ENCODE data around the gene TFAP2E. TPM values are rescaled to one million over a fixed set of nuclear protein-coding genes. Genes with fewer than 3 reads are reported as not detected.

Gene TFAP2E
- not detected for total RNA-seq (ENCODE audit: insufficient read depth, low replicate concordance)

- DNase-seq (ENCODE audit: low spot score) = peak; percentile 32
Measured at GRCh38 chr1:35573198-35574124, at the start of gene TFAP2E. Gene TFAP2E, plus strand, starts transcription at chr1:35573314. Its CDS starts 264 bp downstream, at chr1:35573578.

GRCh38 chr1:35524106-35524505 lies 49.0 kb upstream of the TFAP2E start:
- peak; percentile 37 for DNase-seq (ENCODE audit: low spot score)

GRCh38 chr1:35530168-35530567 lies 42.9 kb upstream of the TFAP2E start:
- DNase-seq (ENCODE audit: low spot score) = no peak

GRCh38 chr1:35530946-35531345 lies 42.2 kb upstream of the TFAP2E start:
- DNase-seq (ENCODE audit: low spot score) = no peak

- no peak for DNase-seq (ENCODE audit: low spot score)
Measured at GRCh38 chr1:35531368-35531767, 41.7 kb upstream of the TFAP2E start.

- no peak for DNase-seq (ENCODE audit: low spot score)
Measured at GRCh38 chr1:35532497-35533223, 40.5 kb upstream of the TFAP2E start.

GRCh38 chr1:35533586-35533985 lies 39.5 kb upstream of the TFAP2E start:
- no peak for DNase-seq (ENCODE audit: low spot score)

GRCh38 chr1:35535243-35535642 lies 37.9 kb upstream of the TFAP2E start:
- DNase-seq (ENCODE audit: low spot score) = no peak

- DNase-seq (ENCODE audit: low spot score) = no peak
Measured at GRCh38 chr1:35536556-35537162, 36.5 kb upstream of the TFAP2E start.

- peak; percentile 46 for DNase-seq (ENCODE audit: low spot score)
Measured at GRCh38 chr1:35537806-35538205, 35.3 kb upstream of the TFAP2E start.

GRCh38 chr1:35539073-35539823 lies 33.9 kb upstream of the TFAP2E start:
- DNase-seq (ENCODE audit: low spot score) = peak; percentile 23

GRCh38 chr1:35539824-35540261 lies 33.3 kb upstream of the TFAP2E start:
- peak; percentile 69 for DNase-seq (ENCODE audit: low spot score)

- peak; percentile 42 for DNase-seq (ENCODE audit: low spot score)
Measured at GRCh38 chr1:35544976-35545375, 28.1 kb upstream of the TFAP2E start.

GRCh38 chr1:35546614-35547013 lies 26.5 kb upstream of the TFAP2E start:
- DNase-seq (ENCODE audit: low spot score) = no peak

- no peak for DNase-seq (ENCODE audit: low spot score)
Measured at GRCh38 chr1:35553851-35554250, 19.3 kb upstream of the TFAP2E start.

GRCh38 chr1:35554266-35555211 lies 18.6 kb upstream of the TFAP2E start:
- DNase-seq (ENCODE audit: low spot score) = peak; percentile 32

- DNase-seq (ENCODE audit: low spot score) = no peak
Measured at GRCh38 chr1:35555212-35555584, 17.9 kb upstream of the TFAP2E start.

- DNase-seq (ENCODE audit: low spot score) = no peak
Measured at GRCh38 chr1:35555601-35556477, 17.3 kb upstream of the TFAP2E start.

- DNase-seq (ENCODE audit: low spot score) = no peak
Measured at GRCh38 chr1:35556484-35557117, 16.5 kb upstream of the TFAP2E start.

All from umbilical cord (tissue), 2 donors.